GM18870 (cell line): ENCODE measurements around the gene PARP9.

Experiments used
- ATAC-seq: cut with Tn5 transposase; IDR thresholded peaks from one replicate; pipeline ENCODE4 v1.9.1; 2021; ENCODE audit warnings: moderate library complexity; ENCODE audit not compliant: unreplicated experiment

Gene PARP9

DNA sequence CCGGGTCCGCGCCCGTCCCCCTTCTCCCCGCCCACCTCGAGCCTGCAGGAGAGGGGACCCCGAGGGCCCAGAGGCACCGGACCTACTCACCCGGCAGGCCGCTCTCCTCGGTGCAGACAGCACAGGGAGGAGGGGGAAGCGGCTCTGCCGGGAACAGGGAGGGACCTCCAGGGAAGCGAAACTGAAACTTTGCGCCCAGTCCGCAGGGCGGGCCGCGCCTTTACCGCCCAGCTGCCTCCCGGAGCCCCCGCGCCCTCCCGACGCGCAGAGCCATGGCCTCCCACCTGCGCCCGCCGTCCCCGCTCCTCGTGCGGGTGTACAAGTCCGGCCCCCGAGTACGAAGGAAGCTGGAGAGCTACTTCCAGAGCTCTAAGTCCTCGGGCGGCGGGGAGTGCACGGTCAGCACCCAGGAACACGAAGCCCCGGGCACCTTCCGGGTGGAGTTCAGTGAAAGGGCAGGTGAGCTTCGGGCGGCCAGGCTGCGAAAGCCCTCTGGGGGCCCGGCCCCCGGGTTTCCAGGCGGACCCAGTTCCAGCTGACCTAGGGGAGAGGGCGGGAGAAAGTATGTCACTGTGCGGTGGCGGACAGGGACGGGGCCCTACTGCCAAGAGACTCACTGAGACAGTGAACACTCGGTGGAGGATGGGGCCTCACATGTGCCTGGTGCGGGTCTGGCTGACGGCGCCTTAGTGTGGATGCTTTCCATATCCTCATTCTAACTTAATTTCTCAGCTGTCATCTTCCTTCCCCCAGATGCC lies at the start of gene PARP9, which contains the start of gene DTX3L:
Gene PARP9 (minus strand): TSS at position 146 of the 758 bp plus-strand sequence. CDS start 4,680 bp downstream, outside the sequence.
Gene DTX3L (plus strand): TSS at position 184 of the 758 bp plus-strand sequence. CDS start 89 bp downstream, at position 273.
- ATAC-seq, result peak; percentile 41

DNA sequence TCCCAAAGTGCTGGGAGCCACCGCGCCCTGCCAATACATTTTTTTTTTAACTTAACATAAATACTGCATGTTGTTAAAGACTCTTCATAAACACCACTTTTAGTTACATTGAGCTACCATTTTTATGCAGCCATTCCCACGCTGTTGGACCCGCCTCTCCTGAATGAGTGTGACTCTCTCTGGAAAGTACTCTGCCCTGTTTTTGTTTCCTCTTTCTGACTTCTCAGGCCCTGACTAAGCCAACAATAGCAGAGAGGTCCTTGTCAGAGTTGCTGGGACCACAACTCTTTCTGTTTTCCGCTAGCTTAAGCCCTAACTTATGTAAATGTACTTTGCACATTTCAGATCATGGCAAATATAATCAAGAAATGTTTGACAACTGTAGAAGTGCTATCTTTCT lies 48.6 kb upstream of the PARP9 start:
- ATAC-seq, result no peak

- ATAC-seq, result peak; percentile 98
These were observed 45.9 kb upstream of the PARP9 start for GRCh38 chr3:122609798-122610559.

GRCh38 chr3:122608916-122609315 lies 44.8 kb upstream of the PARP9 start:
- ATAC-seq, result no peak

DNA sequence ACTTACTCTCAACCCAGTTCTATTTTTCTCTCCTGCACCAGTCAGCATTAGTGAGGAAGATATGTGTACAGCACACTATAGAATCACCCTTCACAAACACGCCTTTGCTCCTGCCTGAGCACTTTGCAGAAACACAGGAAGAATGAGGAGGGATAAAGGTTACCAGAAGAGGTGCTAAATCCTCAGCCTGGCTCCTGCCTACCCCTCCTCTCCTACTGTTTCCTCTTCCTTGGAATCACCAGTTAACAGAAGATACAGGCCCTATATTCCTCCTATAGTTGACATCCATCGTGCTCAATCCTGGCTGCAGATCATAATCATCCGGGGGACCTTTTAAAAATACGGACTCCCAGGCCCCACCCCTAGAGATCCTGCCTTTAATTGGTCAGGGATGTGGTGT lies 42.2 kb upstream of the PARP9 start:
- ATAC-seq, result no peak

- ATAC-seq, result no peak
These were observed 39.0 kb upstream of the PARP9 start for GRCh38 chr3:122603056-122603455.

DNA sequence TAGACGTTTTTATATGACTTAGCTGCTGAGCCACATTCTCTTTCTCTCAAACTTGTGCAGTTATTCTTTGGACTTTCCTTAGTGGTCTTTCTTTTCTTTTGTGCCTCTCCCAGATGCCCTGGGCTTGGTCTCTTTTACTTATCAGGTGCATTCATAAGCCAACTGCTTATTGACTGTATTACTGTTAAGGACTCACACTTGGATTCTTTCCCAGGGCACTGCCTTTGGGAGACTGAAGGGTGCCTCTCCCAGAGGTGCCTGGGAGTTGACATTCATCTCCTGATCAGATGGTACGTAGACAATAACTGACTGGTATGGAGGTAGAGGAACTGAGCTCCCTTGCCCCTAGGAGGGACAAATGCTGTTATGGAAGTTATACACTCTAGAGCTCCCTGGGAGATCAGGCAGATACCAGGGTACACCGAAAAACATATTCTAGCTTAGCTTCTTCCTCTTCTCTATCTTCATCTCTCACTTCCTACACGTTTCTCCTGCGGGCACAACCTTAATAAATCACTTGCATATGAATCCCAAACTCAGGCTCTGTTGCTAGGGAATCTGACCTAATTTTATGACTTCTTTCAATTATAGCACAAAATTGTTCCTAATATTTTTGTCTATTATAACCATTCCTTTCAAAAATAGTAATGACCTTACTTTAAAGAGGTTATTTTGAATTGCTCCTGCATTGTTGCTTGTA lies 38.1 kb upstream of the PARP9 start:
- ATAC-seq, result no peak

DNA sequence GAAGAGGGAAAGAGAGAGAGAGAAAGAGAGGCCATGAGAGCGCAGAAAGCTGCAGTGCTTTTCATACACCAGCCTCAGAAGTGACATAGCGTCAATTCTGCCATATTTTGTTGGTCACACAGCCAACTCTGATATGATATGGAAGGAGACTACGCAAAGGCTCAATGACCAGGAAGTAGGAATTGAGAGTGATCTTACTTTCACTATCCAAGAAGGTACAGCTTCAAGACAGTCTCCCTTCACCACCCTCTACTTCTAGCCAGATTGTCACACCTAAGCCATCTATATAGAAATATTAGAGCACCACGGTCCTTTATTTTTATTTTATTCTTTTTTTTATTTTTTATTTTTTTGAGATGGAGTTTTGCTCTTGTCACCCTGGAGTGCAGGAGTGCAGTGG lies 34.5 kb upstream of the PARP9 start:
- no peak for ATAC-seq

DNA sequence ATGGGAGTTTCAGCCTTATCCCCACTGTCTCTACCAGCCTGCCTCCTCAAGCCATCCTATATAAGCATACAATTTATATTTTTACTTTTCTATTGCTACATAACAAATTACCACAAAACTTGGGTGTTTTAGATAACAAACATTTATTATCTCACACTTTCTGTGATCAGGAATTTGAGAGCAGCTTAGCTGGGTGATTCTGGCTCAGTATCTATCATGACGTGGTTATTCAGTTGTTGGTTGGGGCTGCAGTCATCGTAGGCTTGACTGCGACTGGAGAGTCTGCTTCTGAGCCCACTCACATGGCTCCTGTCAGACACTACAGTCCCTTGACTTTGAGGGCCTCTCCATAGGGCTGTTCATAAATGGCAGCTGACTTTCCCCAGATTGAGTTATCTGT lies 34.1 kb upstream of the PARP9 start:
- ATAC-seq, result no peak

GRCh38 chr3:122594025-122594424 lies 29.9 kb upstream of the PARP9 start:
- ATAC-seq, result no peak

- no peak for ATAC-seq
These were observed 26.5 kb upstream of the PARP9 start for GRCh38 chr3:122590610-122591009.

GRCh38 chr3:122589297-122589696 lies 25.2 kb upstream of the PARP9 start:
- no peak for ATAC-seq

GRCh38 chr3:122587572-122587971 lies 23.5 kb upstream of the PARP9 start:
- ATAC-seq, result no peak

DNA sequence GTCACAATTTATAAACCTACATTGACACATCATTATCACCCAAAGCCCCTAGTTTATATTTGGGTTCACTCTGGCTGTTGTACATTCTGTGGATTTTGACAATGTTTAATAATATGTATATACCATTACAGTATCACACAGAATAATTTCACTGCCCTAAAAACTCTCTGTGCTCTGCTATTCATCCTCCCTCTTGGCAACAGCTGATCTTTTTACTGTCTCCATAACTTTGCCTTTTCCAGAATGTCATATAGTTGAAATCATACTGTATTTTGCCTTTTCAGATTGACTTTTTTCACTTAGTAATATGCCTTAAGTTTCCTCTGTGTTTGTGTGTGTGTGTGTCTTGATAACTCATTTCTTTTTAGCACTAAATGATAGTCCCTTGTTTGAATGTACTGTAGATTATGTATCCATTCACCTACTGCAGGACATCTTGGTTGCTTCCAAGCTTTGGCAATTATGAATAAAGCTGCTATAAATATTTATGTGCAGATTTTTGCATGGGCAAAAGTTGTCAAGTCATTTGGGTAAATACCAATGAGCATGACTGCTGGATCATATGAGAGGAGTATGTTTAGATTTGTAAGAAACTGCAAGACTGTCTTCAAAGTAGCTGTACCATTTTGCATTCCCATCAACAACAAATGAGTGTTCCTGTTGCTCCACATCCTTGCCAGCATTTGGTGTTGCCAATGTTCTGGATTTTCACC lies 22.8 kb upstream of the PARP9 start:
- ATAC-seq, result no peak

GRCh38 chr3:122586098-122586497 lies 22.0 kb upstream of the PARP9 start:
- ATAC-seq, result no peak

GRCh38 chr3:122582390-122582789 lies 18.3 kb upstream of the PARP9 start:
- ATAC-seq, result no peak

DNA sequence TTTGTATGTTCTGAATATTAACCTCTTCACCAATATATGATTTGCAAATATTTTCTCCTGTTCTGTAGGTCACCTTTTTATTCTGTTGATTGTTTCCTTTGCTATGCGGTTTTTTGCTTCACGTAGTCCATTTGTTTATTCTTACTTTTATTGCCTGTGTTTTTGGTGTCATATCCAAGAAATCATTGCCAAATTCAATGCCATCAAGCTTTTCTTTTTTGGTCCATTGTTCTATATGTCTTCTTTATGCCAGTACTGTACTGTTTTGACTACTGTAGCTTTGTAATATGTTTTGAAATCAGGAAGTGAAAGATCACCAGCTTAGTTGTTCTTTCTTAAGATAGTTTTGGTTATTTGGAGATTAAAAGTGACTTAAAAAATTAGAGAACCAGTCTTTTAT lies 17.5 kb upstream of the PARP9 start:
- no peak for ATAC-seq

DNA sequence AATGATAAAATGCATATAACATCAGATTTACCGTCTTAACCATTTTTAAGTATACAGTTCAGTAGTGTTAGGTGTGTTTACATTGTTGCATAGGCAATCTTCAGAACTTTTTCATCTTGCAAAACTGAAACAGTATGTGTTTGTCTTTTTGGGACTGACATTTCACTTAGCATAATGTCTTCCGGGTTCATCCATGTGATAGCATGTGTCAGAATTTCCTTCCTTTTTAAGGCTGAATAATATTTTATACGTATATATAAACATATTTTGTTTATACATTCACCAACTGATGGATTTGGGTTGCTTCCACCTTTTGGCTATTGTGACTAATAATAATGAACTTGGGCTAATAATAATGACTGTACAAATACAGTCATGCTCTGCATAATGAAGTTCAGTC lies 16.4 kb upstream of the PARP9 start:
- ATAC-seq, result no peak

GRCh38 chr3:122578069-122578740 lies 14.1 kb upstream of the PARP9 start:
- ATAC-seq, result no peak

DNA sequence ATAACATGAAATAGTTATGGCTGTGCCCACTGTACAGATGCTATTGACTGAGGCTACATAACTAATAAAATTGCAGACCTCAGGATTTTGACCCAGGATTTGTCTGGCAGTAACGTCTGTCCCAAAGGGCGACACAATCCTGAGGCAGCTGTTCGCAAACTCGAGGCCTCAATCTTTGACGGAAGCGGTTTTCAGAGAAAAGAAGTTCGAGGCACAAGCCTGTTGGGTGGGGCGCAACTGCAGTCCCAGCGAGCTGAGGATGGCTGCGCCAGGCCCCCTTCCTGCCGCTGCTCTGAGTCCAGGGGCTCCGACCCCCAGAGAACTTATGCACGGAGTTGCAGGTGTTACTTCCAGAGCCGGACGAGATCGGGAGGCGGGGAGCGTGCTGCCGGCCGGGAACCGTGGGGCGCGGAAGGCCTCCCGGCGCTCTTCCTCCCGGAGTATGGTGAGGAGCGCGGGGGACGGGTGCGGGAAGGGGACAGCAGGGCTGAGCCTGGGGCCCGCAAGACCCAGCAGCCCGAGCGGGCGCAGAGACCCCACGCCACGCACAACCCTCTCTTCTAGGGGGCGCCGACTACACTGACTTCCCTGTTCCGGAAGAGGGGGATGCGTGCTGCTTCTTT lies 13.4 kb upstream of the PARP9 start, which contains the start of gene PARP15:
Gene PARP15 (plus strand): TSS at position 242 of the 623 bp plus-strand sequence. CDS start 18 bp downstream, at position 260.
- ATAC-seq, result no peak
